HG03175 (cell line): ENCODE measurements around the gene SNAP91.
"Not testable (repeated sequence)": the region's sequence is repeated elsewhere in the genome, so short reads cannot be mapped to it uniquely, and the experiment has no call there.

Source experiments
- ATAC-seq: cut with Tn5 transposase; IDR thresholded peaks from one replicate; pipeline ENCODE4 v1.9.1; 2021; ENCODE audit warnings: mild to moderate bottlenecking, moderate library complexity; ENCODE audit not compliant: unreplicated experiment

Gene SNAP91

GRCh38 chr6:83551748-83552147 lies 157.2 kb downstream of the SNAP91 start:
- not testable (repeated sequence) for ATAC-seq

GRCh38 chr6:83550482-83550881 lies 158.4 kb downstream of the SNAP91 start:
- not testable (repeated sequence) for ATAC-seq

GRCh38 chr6:83546636-83547035 lies 162.3 kb downstream of the SNAP91 start:
- ATAC-seq = no peak

GRCh38 chr6:83539678-83540077 lies 169.2 kb downstream of the SNAP91 start:
- ATAC-seq = no peak

- ATAC-seq = no peak
These were observed 172.0 kb downstream of the SNAP91 start for GRCh38 chr6:83536647-83537589.

GRCh38 chr6:83536034-83536646 lies 172.8 kb downstream of the SNAP91 start:
- peak; percentile 93 for ATAC-seq

GRCh38 chr6:83518816-83519480 lies 190.0 kb downstream of the SNAP91 start:
- ATAC-seq = no peak

- ATAC-seq = no peak
These were observed 191.4 kb downstream of the SNAP91 start for GRCh38 chr6:83517500-83517899.

GRCh38 chr6:83514866-83515466 lies 193.9 kb downstream of the SNAP91 start:
- ATAC-seq = no peak

- ATAC-seq = no peak
These were observed 194.4 kb downstream of the SNAP91 start for GRCh38 chr6:83514466-83514865.

- no peak for ATAC-seq
These were observed 196.8 kb downstream of the SNAP91 start, which contains the start of gene PRSS35 for GRCh38 chr6:83511901-83512681. PRSS35 (plus strand) TSS chr6:83512534; CDS start chr6:83523442, 10,908 bp downstream.

- ATAC-seq = no peak
These were observed 197.6 kb downstream of the SNAP91 start for GRCh38 chr6:83511266-83511665.

- no peak for ATAC-seq
These were observed 198.1 kb downstream of the SNAP91 start for GRCh38 chr6:83510791-83511190.

- no peak for ATAC-seq
These were observed 199.5 kb downstream of the SNAP91 start for GRCh38 chr6:83509441-83509840.

- ATAC-seq = no peak
These were observed 203.5 kb downstream of the SNAP91 start for GRCh38 chr6:83505356-83505755.
